Chondrocyte (in vitro differentiated cells): ENCODE results near the gene FREM1. TPM values are rescaled to one million over a fixed set of nuclear protein-coding genes. Genes with fewer than 3 reads are reported as not detected.

Source experiments
- DNase-seq: peaks from one replicate; pipeline ENCODE4 v3.0.0; 2021; ENCODE audit warnings: mixed read lengths, low spot score
- H3K27ac Mint-ChIP-seq: one replicate; pipeline ENCODE4 v1.8.0; 2021; ENCODE audit warnings: mild to moderate bottlenecking, moderate library complexity, mixed read lengths; ENCODE audit not compliant: unreplicated experiment
- H3K27me3 Mint-ChIP-seq: 2 replicates; pipeline ENCODE4 v1.8.0; 2021; ENCODE audit warnings: low read depth, mixed read lengths
- H3K36me3 Mint-ChIP-seq: 2 replicates; pipeline ENCODE4 v1.8.0; 2021; ENCODE audit warnings: low read depth, mixed read lengths
- H3K4me1 Mint-ChIP-seq: 2 replicates; pipeline ENCODE4 v1.8.0; 2021; ENCODE audit warnings: low read depth, mild to moderate bottlenecking, mixed read lengths
- H3K4me3 Mint-ChIP-seq: one replicate; pipeline ENCODE4 v1.8.0; 2021; ENCODE audit warnings: mild to moderate bottlenecking, moderate library complexity, mixed read lengths; ENCODE audit not compliant: unreplicated experiment
- H3K9me3 Mint-ChIP-seq: 2 replicates; pipeline ENCODE4 v1.8.0; 2021; ENCODE audit warnings: low read depth, mixed read lengths
- CTCF ChIP-seq: fragments of 200-600 bp; sonication (generic); IDR thresholded peaks from 2 replicates; pipeline ENCODE4 v1.5.0; 2021; ENCODE audit warnings: antibody characterized with exemption, mild to moderate bottlenecking, moderate library complexity
- total RNA-seq: library from RNA; stranded (reverse); gene quantifications from 3 replicates; pipeline ENCODE4 v1.2.1, GENCODE V29; 2021

The FREM1 gene
- total RNA-seq, 1 donor from 2014 or later, result 2.2 TPM

GRCh38 chr9:14788846-14789245 lies 121.4 kb downstream of the FREM1 start:
- Mint-ChIP-seq H3K4me3 (no peak overlapping the region), H3K9me3 (peaks cover 2% of the 10 kb centered on the region), H3K36me3 (peaks cover 2% of the 10 kb centered on the region), H3K4me1 (no peaks in the 10 kb centered on the region), H3K27me3 (no peaks in the 10 kb centered on the region), H3K27ac (no peak overlapping the region)
- no peak for TF ChIP-seq CTCF
- DNase-seq, result no peak

GRCh38 chr9:14783358-14783757 lies 126.9 kb downstream of the FREM1 start:
- Mint-ChIP-seq H3K4me3 (no peak overlapping the region), H3K27ac (no peak overlapping the region), H3K36me3 (peaks cover 2% of the 10 kb centered on the region), H3K27me3 (no peaks in the 10 kb centered on the region), H3K4me1 (no peaks in the 10 kb centered on the region), H3K9me3 (peaks cover 2% of the 10 kb centered on the region)
- no peak for DNase-seq
- TF ChIP-seq CTCF, result no peak

GRCh38 chr9:14782286-14783051 lies 127.8 kb downstream of the FREM1 start:
- Mint-ChIP-seq H3K27me3 (no peaks in the 10 kb centered on the region), H3K27ac (no peak overlapping the region), H3K36me3 (no peaks in the 10 kb centered on the region), H3K4me1 (no peaks in the 10 kb centered on the region), H3K9me3 (no peaks in the 10 kb centered on the region), H3K4me3 (no peak overlapping the region)
- DNase-seq, result no peak
- no peak for TF ChIP-seq CTCF

- no peaks in the 10 kb centered on the region for H3K9me3 Mint-ChIP-seq
- no peak overlapping the region for H3K27ac Mint-ChIP-seq
- H3K4me1 Mint-ChIP-seq, result no peaks in the 10 kb centered on the region
- no peaks in the 10 kb centered on the region for H3K36me3 Mint-ChIP-seq
- no peak overlapping the region for H3K4me3 Mint-ChIP-seq
- DNase-seq, result no peak
- H3K27me3 Mint-ChIP-seq, result no peaks in the 10 kb centered on the region
- no peak for TF ChIP-seq CTCF
These were observed 129.5 kb downstream of the FREM1 start for GRCh38 chr9:14780693-14781092.

GRCh38 chr9:14780251-14780650 lies 130.0 kb downstream of the FREM1 start:
- no peak for DNase-seq
- Mint-ChIP-seq H3K4me1 (no peaks in the 10 kb centered on the region), H3K27me3 (no peaks in the 10 kb centered on the region), H3K4me3 (no peak overlapping the region), H3K36me3 (no peaks in the 10 kb centered on the region), H3K27ac (no peak overlapping the region), H3K9me3 (no peaks in the 10 kb centered on the region)
- TF ChIP-seq CTCF, result no peak
